GM12873 (cell line): ENCODE results near the gene ZNF664.

ENCODE experiments used
- TF ChIP-seq, protein P1 (sequence below): IDR thresholded peaks from 2 replicates; pipeline ENCODE4 v1.5.1; 2012; ENCODE audit warnings: low read depth, mild to moderate bottlenecking, moderate library complexity, low read length, control low read depth; ENCODE audit not compliant: insufficient read depth; ENCODE audit errors: missing control alignments

The ZNF664 gene

DNA sequence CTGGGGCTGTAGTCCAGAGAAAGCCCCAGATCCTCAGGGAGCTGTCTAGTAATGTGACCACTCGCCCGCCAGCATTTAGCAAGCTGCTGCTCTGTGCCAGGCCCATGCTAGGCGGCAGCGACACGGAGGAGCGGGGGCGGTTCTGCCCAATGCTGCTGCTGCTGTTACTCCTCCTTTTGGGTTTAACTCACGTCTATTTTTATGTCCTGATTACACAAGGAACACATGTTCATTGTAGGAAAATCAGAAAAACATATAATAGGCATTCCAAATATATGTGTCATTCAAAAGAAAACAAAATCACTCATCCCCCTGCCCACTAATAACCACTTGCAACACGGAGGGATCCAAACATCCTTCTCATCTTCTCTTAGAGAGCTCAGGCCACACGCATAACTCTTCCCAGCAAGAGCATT is 30.8 kb upstream of the ZNF664 start:
- TF ChIP-seq, protein P1, sequence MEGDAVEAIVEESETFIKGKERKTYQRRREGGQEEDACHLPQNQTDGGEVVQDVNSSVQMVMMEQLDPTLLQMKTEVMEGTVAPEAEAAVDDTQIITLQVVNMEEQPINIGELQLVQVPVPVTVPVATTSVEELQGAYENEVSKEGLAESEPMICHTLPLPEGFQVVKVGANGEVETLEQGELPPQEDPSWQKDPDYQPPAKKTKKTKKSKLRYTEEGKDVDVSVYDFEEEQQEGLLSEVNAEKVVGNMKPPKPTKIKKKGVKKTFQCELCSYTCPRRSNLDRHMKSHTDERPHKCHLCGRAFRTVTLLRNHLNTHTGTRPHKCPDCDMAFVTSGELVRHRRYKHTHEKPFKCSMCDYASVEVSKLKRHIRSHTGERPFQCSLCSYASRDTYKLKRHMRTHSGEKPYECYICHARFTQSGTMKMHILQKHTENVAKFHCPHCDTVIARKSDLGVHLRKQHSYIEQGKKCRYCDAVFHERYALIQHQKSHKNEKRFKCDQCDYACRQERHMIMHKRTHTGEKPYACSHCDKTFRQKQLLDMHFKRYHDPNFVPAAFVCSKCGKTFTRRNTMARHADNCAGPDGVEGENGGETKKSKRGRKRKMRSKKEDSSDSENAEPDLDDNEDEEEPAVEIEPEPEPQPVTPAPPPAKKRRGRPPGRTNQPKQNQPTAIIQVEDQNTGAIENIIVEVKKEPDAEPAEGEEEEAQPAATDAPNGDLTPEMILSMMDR = no peak

DNA sequence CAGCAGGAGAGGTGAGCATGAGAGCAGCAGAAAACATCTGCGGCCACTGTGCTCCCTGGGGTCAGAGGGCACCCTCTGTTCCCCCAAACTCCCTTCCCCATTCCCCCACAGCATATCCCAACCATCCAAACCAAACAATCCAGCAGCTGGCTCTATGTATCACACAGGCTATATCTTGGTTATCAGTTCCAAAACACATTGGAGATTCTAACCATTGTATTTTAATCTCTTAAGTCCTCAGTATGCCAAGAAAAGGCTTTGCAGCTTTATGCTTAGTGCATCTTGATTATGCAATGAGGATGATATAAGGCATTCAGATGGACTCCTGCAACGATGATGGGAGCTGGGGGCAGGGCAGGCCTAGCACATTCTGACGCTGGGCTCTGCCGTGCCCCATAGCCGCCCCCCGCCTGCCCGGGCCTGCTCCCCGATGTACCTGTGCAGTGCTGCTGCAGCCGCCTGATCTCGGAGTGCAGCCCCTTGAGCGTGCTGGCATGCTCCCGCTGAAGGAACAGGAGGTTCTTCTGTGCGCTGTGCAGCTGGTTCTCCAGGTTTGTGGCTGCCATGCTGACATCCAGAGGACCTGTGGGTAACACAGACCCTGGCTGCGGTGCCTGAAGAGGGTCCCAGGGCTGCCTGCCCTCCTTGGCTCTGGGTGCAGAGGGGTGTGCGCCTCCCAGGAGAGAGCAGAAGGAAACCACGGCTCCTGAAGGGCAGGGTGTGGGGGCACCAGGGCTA is 29.9 kb upstream of the ZNF664 start:
- TF ChIP-seq, protein P1 = no peak

DNA sequence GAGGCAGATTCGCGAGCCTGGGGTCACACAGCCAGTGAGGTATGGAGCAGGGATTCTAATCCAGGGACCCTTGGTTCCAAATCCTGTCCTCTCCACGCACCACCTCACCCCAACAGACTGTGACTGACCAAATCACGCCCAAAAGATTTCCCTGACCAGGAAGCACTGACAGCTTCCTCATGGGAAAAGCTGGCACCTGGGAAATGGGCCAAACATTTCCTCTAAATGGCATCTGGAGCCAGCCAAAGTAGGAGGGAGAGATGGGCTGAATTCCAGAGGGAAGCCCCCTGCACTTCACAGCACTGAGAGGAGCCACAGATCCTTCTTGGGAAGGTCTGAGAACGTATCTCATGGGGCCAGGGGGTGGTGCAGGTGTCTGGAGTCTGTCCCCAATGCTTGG is 29.2 kb upstream of the ZNF664 start:
- TF ChIP-seq, protein P1 = no peak

DNA sequence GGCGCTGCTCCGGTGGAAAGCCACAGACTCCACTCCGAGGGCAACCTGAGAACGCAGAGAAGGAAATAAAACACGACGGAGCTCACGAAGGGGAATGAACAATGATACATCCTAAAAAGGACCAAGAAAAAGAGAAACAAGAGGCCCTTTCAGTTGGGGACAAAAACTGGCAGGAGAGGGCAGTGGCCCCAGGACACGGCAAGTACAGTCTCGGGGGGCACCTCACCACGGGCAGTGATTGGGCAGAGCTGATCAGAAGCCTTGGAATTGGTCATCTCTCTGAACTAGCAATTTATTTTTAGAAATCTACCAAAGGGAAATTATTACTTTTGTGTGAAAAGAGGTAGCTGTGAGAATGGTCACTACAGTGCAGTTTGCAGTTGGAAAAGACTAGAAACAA is 28.3 kb upstream of the ZNF664 start:
- TF ChIP-seq, protein P1 = no peak

DNA sequence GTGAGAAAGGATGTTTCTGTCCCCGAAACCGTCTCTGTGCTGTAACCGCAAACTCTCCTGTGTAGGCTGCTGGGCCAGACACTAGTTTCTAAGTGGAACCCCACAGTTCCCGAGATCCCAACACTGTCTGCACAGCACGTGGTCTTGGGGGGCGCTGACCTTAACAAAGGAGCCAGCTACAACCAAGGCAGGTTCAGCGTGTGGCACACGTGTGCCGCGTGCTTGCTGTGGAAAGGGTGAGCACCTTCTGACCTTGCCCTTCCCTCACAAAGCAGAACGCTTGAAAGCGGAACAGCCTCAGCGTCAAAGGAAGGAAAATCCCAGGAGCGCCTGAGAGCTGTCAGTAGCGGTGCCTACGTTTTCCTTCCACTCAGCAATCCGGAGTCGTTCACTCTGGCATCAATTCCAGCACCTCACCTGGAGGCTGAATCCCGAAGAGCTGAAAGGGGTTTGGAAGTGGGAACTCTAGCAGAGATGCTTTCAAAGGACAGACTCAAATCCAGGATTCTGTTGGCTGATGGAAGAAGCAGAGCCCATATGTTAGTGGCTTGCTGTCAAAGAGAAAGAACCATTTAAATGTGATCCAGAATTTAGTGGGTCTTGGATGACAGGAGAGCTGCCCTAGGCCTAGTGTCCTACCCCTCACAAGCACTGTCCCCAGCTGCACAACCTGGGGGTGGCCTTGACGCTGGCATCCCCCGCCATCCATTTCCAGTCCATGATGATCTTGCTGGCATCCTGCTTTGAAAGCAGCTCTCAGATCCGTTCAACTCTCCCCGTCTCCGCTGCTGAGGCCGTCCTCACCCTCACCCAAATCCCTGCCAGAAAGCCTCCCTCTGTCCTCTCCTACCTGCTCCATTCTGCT is 27.5 kb upstream of the ZNF664 start:
- TF ChIP-seq, protein P1 = no peak

DNA sequence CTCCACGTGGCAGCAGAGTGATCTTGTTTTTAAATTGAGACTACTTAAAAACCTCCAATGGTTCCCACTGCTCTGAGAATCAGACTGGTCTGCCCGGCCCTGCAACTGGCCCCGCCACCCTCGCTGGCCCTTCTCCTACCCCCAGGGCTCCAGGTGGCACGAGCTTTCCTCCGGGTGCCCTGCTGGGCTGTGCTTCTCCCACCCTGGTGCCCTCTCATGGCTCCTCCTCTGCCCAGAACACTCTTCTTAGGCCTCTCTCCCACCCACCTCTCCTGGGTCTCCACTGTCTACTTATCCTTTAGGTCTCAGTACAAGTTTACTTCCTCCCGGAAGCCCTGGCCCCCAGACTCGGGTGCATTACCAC is 26.9 kb upstream of the ZNF664 start:
- TF ChIP-seq, protein P1 = no peak

DNA sequence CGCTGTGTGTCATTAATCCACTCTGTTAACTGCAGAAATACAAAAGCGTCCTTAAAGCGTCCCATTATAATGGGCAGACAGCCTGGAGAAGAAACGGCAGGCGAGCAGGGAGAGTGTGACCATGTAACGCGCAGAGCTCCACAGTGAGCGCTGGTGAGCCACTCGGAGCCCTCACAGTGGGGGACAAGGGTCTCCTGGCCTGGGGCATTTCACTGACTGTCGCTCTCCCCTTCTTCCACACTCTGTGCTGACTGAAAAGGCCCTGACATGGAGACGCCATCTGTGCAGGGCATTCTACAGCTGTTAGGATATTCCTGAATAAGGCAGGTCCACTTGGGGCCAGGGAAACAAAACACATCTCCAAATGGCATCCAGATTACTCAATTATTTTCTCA is 24.6 kb upstream of the ZNF664 start:
- TF ChIP-seq, protein P1 = no peak
